NCI-H1694 treated with DMSO at 0.1 percent for 48 hours (cell line): ENCODE measurements around the gene LMO7.
"Not testable (repeated sequence)": the region's sequence is repeated elsewhere in the genome, so short reads cannot be mapped to it uniquely, and the experiment has no call there.

Experiments used
- DNase-seq: peaks from one replicate; lab custom pipeline; 2025; lab: John Stamatoyannopoulos, UW

LMO7 gene

GRCh38 chr13:75699062-75699461 is 62.9 kb downstream of the LMO7 start:
- DNase-seq, result no peak

- DNase-seq, result not testable (repeated sequence)
Measured at GRCh38 chr13:75699717-75700116, 63.6 kb downstream of the LMO7 start.

GRCh38 chr13:75700552-75700951 is 64.4 kb downstream of the LMO7 start:
- no peak for DNase-seq

- DNase-seq, result no peak
Measured at GRCh38 chr13:75702476-75702875, 66.3 kb downstream of the LMO7 start.

GRCh38 chr13:75703769-75704168 is 67.6 kb downstream of the LMO7 start:
- DNase-seq, result no peak

GRCh38 chr13:75704194-75704926 is 68.2 kb downstream of the LMO7 start:
- DNase-seq, result no peak

- DNase-seq, result no peak
Measured at GRCh38 chr13:75704927-75705288, 68.8 kb downstream of the LMO7 start.

- no peak for DNase-seq
Measured at GRCh38 chr13:75705395-75705794, 69.3 kb downstream of the LMO7 start.

- no peak for DNase-seq
Measured at GRCh38 chr13:75705908-75706307, 69.8 kb downstream of the LMO7 start.

GRCh38 chr13:75713852-75714251 is 77.7 kb downstream of the LMO7 start:
- no peak for DNase-seq

GRCh38 chr13:75715601-75716523 is 79.7 kb downstream of the LMO7 start:
- no peak for DNase-seq

GRCh38 chr13:75717525-75717924 is 81.4 kb downstream of the LMO7 start:
- no peak for DNase-seq

GRCh38 chr13:75721307-75721706 is 85.2 kb downstream of the LMO7 start:
- DNase-seq, result no peak

- DNase-seq, result no peak
Measured at GRCh38 chr13:75723901-75724300, 87.8 kb downstream of the LMO7 start.

GRCh38 chr13:75724752-75725517 is 88.8 kb downstream of the LMO7 start:
- DNase-seq, result no peak

- no peak for DNase-seq
Measured at GRCh38 chr13:75725736-75726135, 89.6 kb downstream of the LMO7 start.

- no peak for DNase-seq
Measured at GRCh38 chr13:75726306-75726705, 90.2 kb downstream of the LMO7 start.

GRCh38 chr13:75733113-75733512 is 97.0 kb downstream of the LMO7 start:
- DNase-seq, result not testable (repeated sequence)

- no peak for DNase-seq
Measured at GRCh38 chr13:75736173-75736572, 100.0 kb downstream of the LMO7 start.

GRCh38 chr13:75738841-75739240 is 102.7 kb downstream of the LMO7 start:
- no peak for DNase-seq

- DNase-seq, result no peak
Measured at GRCh38 chr13:75739244-75739868, 103.2 kb downstream of the LMO7 start.

GRCh38 chr13:75740031-75740430 is 103.9 kb downstream of the LMO7 start:
- DNase-seq, result no peak
